Osteoblast (primary cell): ENCODE data around the gene MAP3K7. TPM values are rescaled to one million over a fixed set of nuclear protein-coding genes. Genes with fewer than 3 reads are reported as not detected.

Experiments
- DNase-seq: peaks from one replicate; pipeline ENCODE4 v3.0.0; 2011; ENCODE audit warnings: low spot score, mixed read lengths; ENCODE audit not compliant: insufficient read length; ENCODE audit errors: missing footprints
- H2AFZ ChIP-seq: 2 replicates; pipeline ENCODE4 v1.6.0; 2011; ENCODE audit warnings: mild to moderate bottlenecking, low read length
- H3K27ac ChIP-seq: 2 replicates; pipeline ENCODE4 v1.5.1; 2011; ENCODE audit warnings: mild to moderate bottlenecking, low read depth, low read length, moderate library complexity
- H3K27me3 ChIP-seq: 2 replicates; pipeline ENCODE4 v1.6.0; 2012; ENCODE audit warnings: mild to moderate bottlenecking, control low read depth, inconsistent platforms, low read length, moderate library complexity; ENCODE audit not compliant: insufficient read depth
- H3K36me3 ChIP-seq: 2 replicates; pipeline ENCODE4 v1.5.1; 2011; ENCODE audit warnings: mild to moderate bottlenecking, low read length, control low read depth, moderate library complexity; ENCODE audit not compliant: insufficient read depth
- H3K4me1 ChIP-seq: 2 replicates; pipeline ENCODE4 v1.5.1; 2011; ENCODE audit warnings: mild to moderate bottlenecking, low read length, control low read depth, moderate library complexity; ENCODE audit not compliant: insufficient read depth
- H3K4me2 ChIP-seq: 2 replicates; pipeline ENCODE4 v1.6.0; 2011; ENCODE audit warnings: mild to moderate bottlenecking, low read length; ENCODE audit not compliant: insufficient read depth
- H3K4me3 ChIP-seq: fragments of 200-600 bp; sonication (generic); 3 replicates; pipeline ENCODE4 v1.5.1; 2012; ENCODE audit warnings: mild to moderate bottlenecking, low read length, inconsistent platforms; ENCODE audit not compliant: insufficient read depth
- H3K79me2 ChIP-seq: 2 replicates; pipeline ENCODE4 v1.6.0; 2012; ENCODE audit warnings: mild to moderate bottlenecking, low read length, control low read depth, inconsistent platforms; ENCODE audit not compliant: insufficient read depth
- H3K9me3 ChIP-seq: 2 replicates; pipeline ENCODE4 v1.5.1; 2011; ENCODE audit warnings: low read depth, low read length, control low read depth
- H4K20me1 ChIP-seq: 2 replicates; pipeline ENCODE4 v1.6.0; 2012; ENCODE audit warnings: mild to moderate bottlenecking, low read length, control low read depth; ENCODE audit not compliant: insufficient read depth
- CTCF ChIP-seq: IDR thresholded peaks from 2 replicates; pipeline ENCODE4 v1.5.1; 2011; ENCODE audit warnings: mild to moderate bottlenecking, low read depth, low read length, moderate library complexity; ENCODE audit errors: extremely low read depth
- total RNA-seq: library from RNA; depleted of rRNA; stranded (reverse); fragments of >200 nt; gene quantifications from 2 replicates; pipeline ENCODE4 v1.2.3, GENCODE V29; 2012

The MAP3K7 gene
- total RNA-seq, 1 donor = 38.4 TPM

GRCh38 chr6:90605749-90606340 lies 19.0 kb upstream of the MAP3K7 start:
- Histone ChIP-seq H3K79me2 (no peaks in the 10 kb centered on the region), H3K27ac (no peak overlapping the region), H3K4me3 (no peak overlapping the region), H4K20me1 (no peaks in the 10 kb centered on the region), H3K36me3 (no peaks in the 10 kb centered on the region), H3K4me1 (peaks cover 2% of the 10 kb centered on the region), H3K4me2 (no peak overlapping the region), H3K9me3 (no peaks in the 10 kb centered on the region), H3K27me3 (peaks cover 5% of the 10 kb centered on the region), H2AFZ (no peak overlapping the region)
- no peak for TF ChIP-seq CTCF
- peak; percentile 57 for DNase-seq

GRCh38 chr6:90604546-90604945 lies 17.7 kb upstream of the MAP3K7 start:
- Histone ChIP-seq H3K4me1 (no peaks in the 10 kb centered on the region), H3K9me3 (no peaks in the 10 kb centered on the region), H3K27me3 (peaks cover 5% of the 10 kb centered on the region), H3K4me2 (no peak overlapping the region), H3K79me2 (no peaks in the 10 kb centered on the region), H3K4me3 (no peak overlapping the region), H2AFZ (no peak overlapping the region), H4K20me1 (no peaks in the 10 kb centered on the region), H3K36me3 (no peaks in the 10 kb centered on the region), H3K27ac (no peak overlapping the region)
- no peak for DNase-seq
- TF ChIP-seq CTCF = no peak

- H3K4me1 ChIP-seq = no peaks in the 10 kb centered on the region
- peaks cover 3% of the 10 kb centered on the region for H3K27me3 ChIP-seq
- H4K20me1 ChIP-seq = no peaks in the 10 kb centered on the region
- H3K27ac ChIP-seq = no peak overlapping the region
- no peak overlapping the region for H2AFZ ChIP-seq
- no peak for TF ChIP-seq CTCF
- no peaks in the 10 kb centered on the region for H3K79me2 ChIP-seq
- H3K4me2 ChIP-seq = no peak overlapping the region
- H3K4me3 ChIP-seq = no peak overlapping the region
- no peak for DNase-seq
- no peaks in the 10 kb centered on the region for H3K9me3 ChIP-seq
- no peaks in the 10 kb centered on the region for H3K36me3 ChIP-seq
These were observed 12.3 kb upstream of the MAP3K7 start for GRCh38 chr6:90599151-90599550.

- no peak overlapping the region for H3K4me3 ChIP-seq
- H3K4me2 ChIP-seq = no peak overlapping the region
- TF ChIP-seq CTCF = no peak
- H3K36me3 ChIP-seq = no peaks in the 10 kb centered on the region
- no peak for DNase-seq
- no peaks in the 10 kb centered on the region for H3K4me1 ChIP-seq
- no peak overlapping the region for H2AFZ ChIP-seq
- peaks cover 3% of the 10 kb centered on the region for H3K27me3 ChIP-seq
- no peaks in the 10 kb centered on the region for H3K79me2 ChIP-seq
- no peaks in the 10 kb centered on the region for H3K9me3 ChIP-seq
- H4K20me1 ChIP-seq = no peaks in the 10 kb centered on the region
- H3K27ac ChIP-seq = no peak overlapping the region
These were observed 11.5 kb upstream of the MAP3K7 start for GRCh38 chr6:90598192-90598951.
